Kidney (tissue), 14 donors: ENCODE data around the gene CACNA1H. TPM values are rescaled to one million over a fixed set of nuclear protein-coding genes. Genes with fewer than 3 reads are reported as not detected.

Source experiments
- DNase-seq, 5 donors: peaks; one replicate each; pipeline ENCODE4 v3.0.0-alpha.2; 2013 to 2020
- FAIRE-seq: peaks from 2 replicates; lab custom pipeline; 2012; peaks lifted over from hg19 to GRCh38; lab: Jason Lieb, UNC
- H3K27ac ChIP-seq, 2 donors: one replicate each; pipeline ENCODE4 v1.7.0; 2013; ENCODE audit warnings: low read depth in 2 of 2, low read length in 2 of 2, inconsistent platforms in 1 of 2
- H3K27me3 ChIP-seq: one replicate; pipeline ENCODE4 v1.7.1; 2013; ENCODE audit warnings: low read length, inconsistent platforms; ENCODE audit not compliant: control insufficient read depth, insufficient read depth
- H3K36me3 ChIP-seq, 3 donors: one replicate each; pipeline versions ENCODE4 v1.7.0 to v1.7.1; 2013; ENCODE audit warnings: low read length in 3 of 3, control low read depth in 1 of 3, inconsistent platforms in 1 of 3; ENCODE audit not compliant: insufficient read depth in 3 of 3, control insufficient read depth in 2 of 3
- H3K4me1 ChIP-seq, 3 donors: one replicate each; pipeline versions ENCODE4 v1.7.0 to v1.7.1; 2013; ENCODE audit warnings: low read length in 3 of 3, inconsistent platforms in 1 of 3, low read depth in 1 of 3; ENCODE audit not compliant: control insufficient read depth in 2 of 3, insufficient read depth in 2 of 3
- H3K4me3 ChIP-seq, 3 donors: one replicate each; pipeline versions ENCODE4 v1.7.0 to v1.8.1; 2013; ENCODE audit warnings: low read length in 3 of 3, control low read depth in 1 of 3, inconsistent platforms in 1 of 3
- H3K9ac ChIP-seq, 3 donors: one replicate each; pipeline versions ENCODE4 v1.7.0 to v1.7.1; 2013; ENCODE audit warnings: low read length in 3 of 3, control low read depth in 1 of 3, inconsistent platforms in 1 of 3
- H3K9me3 ChIP-seq, 3 donors: one replicate each; pipeline versions ENCODE4 v1.7.0 to v1.7.1; 2013; ENCODE audit warnings: low read length in 3 of 3, control low read depth in 1 of 3, inconsistent platforms in 1 of 3; ENCODE audit not compliant: control insufficient read depth in 2 of 3, insufficient read depth in 1 of 3
- CTCF ChIP-seq: IDR thresholded peaks from 3 replicates; pipeline ENCODE4 v1.5.1; 2012; ENCODE audit warnings: mild to moderate bottlenecking, moderate library complexity, borderline replicate concordance; ENCODE audit not compliant: insufficient read depth; ENCODE audit errors: extremely low read depth
- intact Hi-C: fragments of 100-400 bp; cut with DNase I; formaldehyde crosslinking; loops from one replicate; pipeline ENCODE4 v1.11.1; 2022
- polyA plus RNA-seq: library from polyadenylated mRNA; stranded (reverse); fragments of 350-450 nt; fragmentation: Illumina TruSeq; extraction: RNeasy Lipid Tissue Mini Kit (QIAGEN cat#74804); gene quantifications from one replicate; pipeline ENCODE4 v1.2.3, GENCODE V29; 2014; ENCODE audit warnings: low read depth, low replicate concordance; ENCODE audit not compliant: insufficient read depth
- total RNA-seq: library from RNA; stranded (reverse); fragmentation: NEBNext Ultra II Directional; extraction: Animal tissue kit (Norgen Biotek cat#: 25700); gene quantifications from one replicate; pipeline ENCODE4 v1.2.1, GENCODE V29; 2021
- donor health status: control.
- donor health status: control.
- donor health status: control.
- donor health status: control.
- donor health status: control.
- donor health status: DM: yes; HTN: yes; CAD: no.
- donor health status: Normal renal cell carcinoma (clear cell type).

The CACNA1H gene
- total and polyA plus RNA-seq, 2 donors from 2014 or later = 6.4 to 20.6 TPM

DNA sequence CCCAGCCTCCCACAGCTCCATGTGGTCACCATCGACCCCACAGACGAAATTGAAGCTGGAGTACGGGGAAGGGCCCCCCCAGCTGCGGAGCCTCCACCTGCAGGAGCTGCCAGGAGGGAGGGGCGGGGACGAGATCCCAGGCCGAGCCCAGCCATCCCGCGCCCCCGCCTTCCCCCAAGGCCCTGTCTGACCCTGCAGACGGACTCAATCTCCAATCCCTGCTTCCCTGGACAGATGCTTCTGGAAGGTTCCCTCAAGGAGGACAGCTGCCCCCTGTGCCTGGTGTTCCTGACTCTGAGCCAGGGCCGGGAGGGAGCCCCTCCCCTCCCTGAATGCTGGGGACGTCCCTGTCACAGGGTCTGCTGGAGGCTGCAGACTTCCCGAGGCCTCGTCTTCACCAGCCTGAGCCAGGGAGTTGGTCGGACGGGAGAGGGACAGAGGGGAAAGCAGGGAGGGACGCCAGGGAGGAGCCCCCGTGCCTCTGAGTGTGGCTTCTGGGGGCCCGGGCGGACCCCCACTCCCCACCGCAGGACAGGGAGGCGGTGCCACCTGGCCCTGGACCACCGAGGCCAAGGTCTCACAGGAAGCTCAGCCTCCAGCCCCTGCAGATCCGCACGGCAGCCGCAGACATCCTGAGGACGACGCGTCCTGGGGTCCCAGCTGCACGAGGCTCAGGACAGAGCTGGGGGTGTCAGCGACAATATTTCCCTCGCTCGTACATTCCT lies 35.6 kb upstream of the CACNA1H start:
- H3K4me1 ChIP-seq = no peaks in the 10 kb centered on the region
- no peak overlapping the region for H3K4me3 ChIP-seq
- no peaks in the 10 kb centered on the region for H3K9me3 ChIP-seq
- no peaks in the 10 kb centered on the region for H3K27me3 ChIP-seq
- TF ChIP-seq CTCF = no peak
- DNase-seq (no peak), FAIRE-seq (no peak)
- no peak overlapping the region for H3K27ac ChIP-seq
- intact Hi-C loops = no loop called here
- no peaks in the 10 kb centered on the region for H3K36me3 ChIP-seq
- no peak overlapping the region for H3K9ac ChIP-seq

DNA sequence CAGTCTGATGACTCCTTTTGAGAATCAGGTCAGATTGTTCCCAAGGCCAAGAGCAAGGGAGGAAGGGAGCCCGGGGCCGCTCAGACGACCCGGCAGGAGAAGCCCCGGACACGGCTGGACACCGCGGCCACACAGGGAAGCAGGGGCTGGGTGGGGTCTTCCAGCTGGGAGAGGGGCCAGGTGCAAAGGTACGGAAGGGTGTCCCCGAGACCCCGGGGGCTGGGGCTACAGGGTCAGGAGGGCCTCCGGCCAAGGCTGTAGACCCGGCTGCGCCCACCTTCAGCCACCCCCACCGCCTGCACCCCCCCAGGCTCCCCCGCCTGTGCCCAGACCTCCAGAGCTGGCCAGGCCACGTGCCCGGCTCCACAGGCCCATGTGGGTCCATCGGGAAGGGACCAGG lies 35.0 kb upstream of the CACNA1H start:
- TF ChIP-seq CTCF = no peak
- FAIRE-seq (no peak), DNase-seq (no peak)
- intact Hi-C loops = no loop called here
- Histone ChIP-seq H3K9me3 (no peaks in the 10 kb centered on the region), H3K36me3 (no peaks in the 10 kb centered on the region), H3K9ac (no peak overlapping the region), H3K27me3 (no peaks in the 10 kb centered on the region), H3K4me1 (no peaks in the 10 kb centered on the region), H3K27ac (no peak overlapping the region), H3K4me3 (no peak overlapping the region)

- Histone ChIP-seq H3K27me3 (no peaks in the 10 kb centered on the region), H3K9ac (no peak overlapping the region), H3K4me3 (no peak overlapping the region), H3K4me1 (no peaks in the 10 kb centered on the region), H3K27ac (no peak overlapping the region), H3K9me3 (no peaks in the 10 kb centered on the region), H3K36me3 (no peaks in the 10 kb centered on the region)
- no peak for FAIRE-seq
- DNase-seq = no peak
- intact Hi-C loops = no loop called here
- no peak for TF ChIP-seq CTCF
Observed at GRCh38 chr16:1119129-1119528, 33.8 kb upstream of the CACNA1H start.
